SU-DHL-6 (cell line): Measurements from ENCODE around the gene PRKCE.

Experiments
- CTCF ChIP-seq: fragments of 200-600 bp; sonication (generic); IDR thresholded peaks from one replicate; pipeline ENCODE4 v1.5.1; 2017; ENCODE audit warnings: antibody characterized with exemption, mild to moderate bottlenecking, low read length, moderate library complexity; ENCODE audit not compliant: insufficient read depth, poor library complexity, severe bottlenecking
- EZH2phosphoT487 ChIP-seq: fragments of 200-600 bp; sonication (generic), shearing (Covaris generic); conservative IDR thresholded peaks from 2 replicates; pipeline ENCODE4 v1.6.1; 2018; ENCODE audit warnings: mild to moderate bottlenecking, antibody characterized with exemption, low read length, moderate library complexity, mixed read lengths

- no peak for TF ChIP-seq CTCF
- no peak for TF ChIP-seq EZH2phosphoT487
Measured at GRCh38 chr2:45680351-45680967, 29.0 kb downstream of the PRKCE start.
